Psoas muscle (tissue), 8 donors: Measurements from ENCODE around the gene CFHR4. TPM values are rescaled to one million over a fixed set of nuclear protein-coding genes. Genes with fewer than 3 reads are reported as not detected.
"Not testable (repeated sequence)": the region's sequence is repeated elsewhere in the genome, so short reads cannot be mapped to it uniquely, and the experiment has no call there.

Experiments
- ATAC-seq, 4 donors: fragments of 200-7000 bp; cut with Tn5 transposase; one replicate each; pipeline ENCODE4 v1.9.1; 2020; ENCODE audit warnings: moderate library complexity in 3 of 4, mild to moderate bottlenecking in 2 of 4
- DNase-seq, 2 donors: peaks; one replicate each; pipeline ENCODE4 v3.0.0-alpha.2; 2020
- H3K27ac ChIP-seq: fragments of 200-600 bp; one replicate; pipeline ENCODE4 v1.8.0; 2022
- H3K27me3 ChIP-seq, 3 donors: fragments of 200-600 bp in 1 of 3; one replicate each; pipeline versions ENCODE4 v1.6.1 to v1.8.0; 2013 to 2022; ENCODE audit warnings: low read length in 2 of 3, mild to moderate bottlenecking in 2 of 3, moderate library complexity in 1 of 3; ENCODE audit not compliant: insufficient read depth in 3 of 3
- H3K36me3 ChIP-seq, 2 donors: fragments of 200-600 bp in 1 of 2; one replicate each; pipeline versions ENCODE4 v1.6.1 to v1.8.0; 2013 to 2022; ENCODE audit warnings: low read depth in 1 of 2, mild to moderate bottlenecking in 1 of 2, moderate library complexity in 1 of 2; ENCODE audit not compliant: insufficient read depth in 1 of 2
- H3K4me1 ChIP-seq: fragments of 200-600 bp; one replicate; pipeline ENCODE4 v1.8.0; 2022
- H3K4me3 ChIP-seq: fragments of 200-600 bp; one replicate; pipeline ENCODE4 v1.8.0; 2022; ENCODE audit warnings: mild to moderate bottlenecking
- H3K9me3 ChIP-seq: fragments of 200-600 bp; one replicate; pipeline ENCODE4 v1.8.0; 2022
- CTCF ChIP-seq: fragments of 200-600 bp; IDR thresholded peaks from one replicate; pipeline ENCODE4 v1.8.0; 2022; ENCODE audit warnings: antibody characterized with exemption
- WGBS, 3 donors: extraction: QIAGEN DNeasy Blood & Tissue Kit; methylation state at CpG; one replicate each; pipeline versions ENCODE4 v1.1.6 to v1.1.7; 2013; 5-methylcytosine and 5-hydroxymethylcytosine counted together
- intact Hi-C, 2 donors: fragments of 100-400 bp; cut with DNase I; formaldehyde crosslinking; loops; one replicate each; pipeline versions ENCODE4 v1.11.0 to v1.14.2; 2022
- polyA plus RNA-seq, 3 donors: library from polyadenylated mRNA; stranded (reverse); fragments of 200-250 nt; gene quantifications; one replicate each; pipeline ENCODE4 v1.2.3, GENCODE V29; 2013
- total RNA-seq, 4 donors: library from RNA; stranded (reverse); fragmentation: NEBNext Ultra II Directional in 2 of 4; extraction: Animal tissue kit (Norgen Biotek cat#: 25700) in 2 of 4; gene quantifications; one replicate each; pipeline versions ENCODE4 v1.2.1 to v1.2.4, GENCODE V29; 2021 to 2023
- donor health status: healthy with polysubstance abuse.
- donor health status: DM: no; HTN: no; CAD: no; lungs with moderate emphysema.
- donor health status: Bipolar disorder and iron deficiency.
- donor health status: healthy.
- donor health status: DM: yes; HTN: yes; CAD: no.
- donor health status: DM: no; HTN: no; CAD: no.
- donor health status: DM: no; HTN: no; CAD: no.
- donor health status: DM: yes; HTN: yes; CAD: no.

The CFHR4 gene
- total and polyA plus RNA-seq, 7 donors: not detected

- Histone ChIP-seq H3K36me3 (no peaks in the 10 kb centered on the region), H3K27ac (no peak overlapping the region), H3K9me3 (no peaks in the 10 kb centered on the region), H3K27me3 (no peaks in the 10 kb centered on the region), H3K4me3 (no peak overlapping the region), H3K4me1 (no peaks in the 10 kb centered on the region)
- ATAC-seq (no peak), DNase-seq (peak in 1 of 2 donors; percentile 38)
- TF ChIP-seq CTCF: no peak
- intact Hi-C loops: no loop called here
- 92 to 93% (median 92%) methylated on average over 30 to 32 of the region's 32 CpGs for WGBS, 3 donors
Measured at GRCh38 chr1:196933531-196934189, 45.8 kb downstream of the CFHR4 start.

- H3K27me3 ChIP-seq, H3K36me3 ChIP-seq, H3K4me3 ChIP-seq, intact Hi-C loops, DNase-seq, H3K4me1 ChIP-seq, H3K27ac ChIP-seq, ATAC-seq, H3K9me3 ChIP-seq: not testable (repeated sequence)
- whole genome bisulfite sequencing, 3 donors: 74 to 79% (median 79%) methylated on average over 6 of the region's 6 CpGs
Measured at GRCh38 chr1:196941474-196941873, 53.6 kb downstream of the CFHR4 start.

- H3K4me3 ChIP-seq, ATAC-seq, H3K36me3 ChIP-seq, intact Hi-C loops, H3K27ac ChIP-seq, H3K27me3 ChIP-seq, H3K4me1 ChIP-seq, H3K9me3 ChIP-seq, DNase-seq: not testable (repeated sequence)
- no CpG with 5 or more reads among the region's 1 CpG for WGBS, 3 donors
Measured at GRCh38 chr1:196943568-196943967, 55.7 kb downstream of the CFHR4 start, which contains the start of gene CFHR2. TSS of gene CFHR2 (plus strand) at chr1:196943738. CDS start at chr1:196943881, 143 bp downstream.

GRCh38 chr1:196951711-196952394, 64.0 kb downstream of the CFHR4 start:
- no peak for TF ChIP-seq CTCF
- DNase-seq (no peak), ATAC-seq (no peak)
- no peaks in the 10 kb centered on the region for H3K4me1 ChIP-seq
- intact Hi-C loops: no loop called here
- no peaks in the 10 kb centered on the region for H3K36me3 ChIP-seq
- no peaks in the 10 kb centered on the region for H3K27me3 ChIP-seq
- no peak overlapping the region for H3K27ac ChIP-seq
- H3K9me3 ChIP-seq: no peaks in the 10 kb centered on the region
- 59 to 68% (median 64%) methylated on average over 2 of the region's 2 CpGs for WGBS, 3 donors
- H3K4me3 ChIP-seq: no peak overlapping the region

- Histone ChIP-seq H3K27ac (no peak overlapping the region), H3K9me3 (no peaks in the 10 kb centered on the region), H3K36me3 (no peaks in the 10 kb centered on the region), H3K4me1 (no peaks in the 10 kb centered on the region), H3K4me3 (no peak overlapping the region), H3K27me3 (no peaks in the 10 kb centered on the region)
- TF ChIP-seq CTCF: no peak
- 58 to 62% (median 61%) methylated on average over 2 of the region's 2 CpGs for WGBS, 3 donors
- DNase-seq: no peak
- intact Hi-C loops: no loop called here
- ATAC-seq: no peak
Measured at GRCh38 chr1:196954778-196955177, 66.9 kb downstream of the CFHR4 start.
